CD4-positive, CD25-positive, alpha-beta regulatory T cell (primary cell): ENCODE data around the gene ACTRT2. TPM values are rescaled to one million over a fixed set of nuclear protein-coding genes. Genes with fewer than 3 reads are reported as not detected.

Experiments
- ATAC-seq, 2 donors: fragments of 150-1000 bp; cut with Tn5 transposase; one replicate each; pipeline ENCODE4 v1.10.0; 2021; ENCODE audit warnings: low read depth in 2 of 2, moderate number of reproducible peaks in 2 of 2, moderate library complexity in 1 of 2
- DNase-seq, 3 donors: peaks; one replicate each; pipeline versions ENCODE4 v3.0.0 to v3.0.0-alpha.2; 2012 to 2022; ENCODE audit warnings: mixed read lengths in 1 of 3
- H3K27ac ChIP-seq: one replicate; pipeline ENCODE4 v1.7.0; 2013; ENCODE audit warnings: mild to moderate bottlenecking, low read length; ENCODE audit not compliant: insufficient read depth, poor library complexity, severe bottlenecking
- H3K27me3 ChIP-seq: one replicate; pipeline ENCODE4 v1.7.0; 2013; ENCODE audit warnings: low read length; ENCODE audit not compliant: control insufficient read depth, insufficient read depth
- H3K36me3 ChIP-seq: one replicate; pipeline ENCODE4 v1.7.0; 2013; ENCODE audit warnings: mild to moderate bottlenecking, low read length, moderate library complexity; ENCODE audit not compliant: control insufficient read depth, insufficient read depth
- H3K4me1 ChIP-seq: 2 replicates; pipeline ENCODE4 v1.7.0; 2013; ENCODE audit warnings: mild to moderate bottlenecking, low read length; ENCODE audit not compliant: insufficient read depth, control insufficient read depth, poor library complexity, severe bottlenecking
- H3K4me3 ChIP-seq: one replicate; pipeline ENCODE4 v1.7.0; 2013; ENCODE audit warnings: low read depth, mild to moderate bottlenecking, low read length, moderate library complexity
- H3K9me3 ChIP-seq, 2 experiments: 1 replicate in 1 of 2; 2 replicates in 1 of 2; pipeline ENCODE4 v1.7.0; 2013; ENCODE audit warnings: low read length in 2 of 2, mild to moderate bottlenecking in 1 of 2, moderate library complexity in 1 of 2; ENCODE audit not compliant: control insufficient read depth in 2 of 2
- H3K27ac Mint-ChIP-seq, 3 donors: one replicate each; pipeline ENCODE4 v1.8.0; 2020 to 2022; ENCODE audit warnings: mild to moderate bottlenecking in 3 of 3, mixed read lengths in 3 of 3, moderate library complexity in 2 of 3
- H3K27me3 Mint-ChIP-seq: one replicate; pipeline ENCODE4 v1.8.0; 2022; ENCODE audit warnings: mild to moderate bottlenecking, mixed read lengths
- H3K36me3 Mint-ChIP-seq: one replicate; pipeline ENCODE4 v1.8.0; 2020; ENCODE audit warnings: mixed read lengths
- H3K4me1 Mint-ChIP-seq, 4 donors: one replicate each; pipeline ENCODE4 v1.8.0; 2020 to 2022; ENCODE audit warnings: mixed read lengths in 4 of 4, mild to moderate bottlenecking in 1 of 4
- H3K4me3 Mint-ChIP-seq, 4 donors: one replicate each; pipeline ENCODE4 v1.8.0; 2020 to 2022; ENCODE audit warnings: mild to moderate bottlenecking in 4 of 4, mixed read lengths in 4 of 4, moderate library complexity in 3 of 4
- H3K9me3 Mint-ChIP-seq, 7 donors: one replicate each; pipeline ENCODE4 v1.8.0; 2020 to 2022; ENCODE audit warnings: mixed read lengths in 7 of 7, mild to moderate bottlenecking in 3 of 7, moderate library complexity in 2 of 7
- polyA plus RNA-seq, 4 donors: library from polyadenylated mRNA; unstranded; fragments of 300-500 nt; fragmentation: Illumina TruSeq; gene quantifications; one replicate each; pipeline ENCODE4 v1.2.3, GENCODE V29; 2021
- total RNA-seq: library from RNA; stranded (reverse); gene quantifications from one replicate; pipeline ENCODE4 v1.2.3, GENCODE V29; 2022

ACTRT2 gene
- total and polyA plus RNA-seq, 5 donors from 2014 or later = not detected

GRCh38 chr1:3015744-3016143 is 5.5 kb upstream of the ACTRT2 start:
- ATAC-seq = no peak

GRCh38 chr1:3016641-3017439 is 4.4 kb upstream of the ACTRT2 start:
- Mint-ChIP-seq H3K4me3 (no peak overlapping the region), H3K36me3 (no peaks in the 10 kb centered on the region), H3K4me1 (no peaks in the 10 kb centered on the region), H3K27ac (no peak overlapping the region), H3K9me3 (peaks cover 0 to 1% (median 0%) of the 10 kb centered on the region in 7 donors), H3K27me3 (peaks cover 4% of the 10 kb centered on the region)
- H3K27me3 ChIP-seq = no peaks in the 10 kb centered on the region
- H3K4me1 ChIP-seq = no peaks in the 10 kb centered on the region
- DNase-seq (no peak), ATAC-seq (no peak)
- H3K36me3 ChIP-seq = no peaks in the 10 kb centered on the region
- no peak overlapping the region for H3K27ac ChIP-seq
- no peak overlapping the region for H3K4me3 ChIP-seq
- H3K9me3 ChIP-seq = no peaks in the 10 kb centered on the region

More at GRCh38 chr1:3015744-3016143, 5.5 kb upstream of the ACTRT2 start:
- no peak for DNase-seq
- no peak overlapping the region for H3K4me3 ChIP-seq
- Mint-ChIP-seq H3K4me1 (no peaks in the 10 kb centered on the region), H3K9me3 (peaks cover 0 to 3% (median 0%) of the 10 kb centered on the region in 7 donors), H3K4me3 (no peak overlapping the region), H3K27me3 (peaks cover 4% of the 10 kb centered on the region), H3K36me3 (no peaks in the 10 kb centered on the region), H3K27ac (no peak overlapping the region)
- H3K4me1 ChIP-seq = no peaks in the 10 kb centered on the region
- no peak overlapping the region for H3K27ac ChIP-seq
- H3K27me3 ChIP-seq = no peaks in the 10 kb centered on the region
- H3K36me3 ChIP-seq = no peaks in the 10 kb centered on the region
- no peaks in the 10 kb centered on the region for H3K9me3 ChIP-seq

DNA sequence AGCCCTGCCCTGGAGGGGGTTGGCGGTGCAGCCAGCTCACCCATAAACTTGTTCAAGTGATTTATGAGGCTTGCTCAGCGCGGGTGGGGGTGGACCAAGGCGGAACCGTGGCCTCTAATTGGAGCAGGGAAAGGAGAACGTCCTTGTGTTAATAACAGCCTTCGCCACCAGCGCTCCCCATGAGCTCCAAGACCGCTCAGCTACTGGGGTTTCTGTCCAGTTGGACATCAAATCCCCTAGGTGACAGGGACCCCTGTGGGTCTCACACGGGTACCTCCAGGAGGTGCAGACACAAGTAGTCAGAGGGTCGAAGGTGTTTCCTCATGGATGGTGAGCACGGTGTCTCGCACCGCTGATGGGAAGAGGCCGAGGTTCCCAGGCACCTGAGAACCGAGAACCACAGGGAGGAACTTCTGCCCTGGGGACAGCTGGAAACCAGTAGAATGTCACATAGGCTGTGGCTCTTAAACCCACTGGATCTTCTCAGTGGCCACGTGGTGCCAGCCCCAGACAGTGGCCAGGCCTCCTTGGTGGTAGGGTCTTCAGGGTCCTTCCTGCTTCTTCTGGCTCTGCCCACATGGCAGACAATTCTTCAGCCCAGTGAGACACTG is 3.7 kb upstream of the ACTRT2 start:
- DNase-seq (no peak), ATAC-seq (no peak)
- Mint-ChIP-seq H3K4me1 (no peaks in the 10 kb centered on the region), H3K9me3 (peaks cover 0 to 1% (median 0%) of the 10 kb centered on the region in 7 donors), H3K27me3 (peaks cover 4% of the 10 kb centered on the region), H3K36me3 (no peaks in the 10 kb centered on the region), H3K27ac (no peak overlapping the region), H3K4me3 (no peak overlapping the region)
- H3K27ac ChIP-seq = no peak overlapping the region
- no peaks in the 10 kb centered on the region for H3K27me3 ChIP-seq
- H3K9me3 ChIP-seq = no peaks in the 10 kb centered on the region
- H3K4me1 ChIP-seq = no peaks in the 10 kb centered on the region
- H3K36me3 ChIP-seq = no peaks in the 10 kb centered on the region
- no peak overlapping the region for H3K4me3 ChIP-seq

DNA sequence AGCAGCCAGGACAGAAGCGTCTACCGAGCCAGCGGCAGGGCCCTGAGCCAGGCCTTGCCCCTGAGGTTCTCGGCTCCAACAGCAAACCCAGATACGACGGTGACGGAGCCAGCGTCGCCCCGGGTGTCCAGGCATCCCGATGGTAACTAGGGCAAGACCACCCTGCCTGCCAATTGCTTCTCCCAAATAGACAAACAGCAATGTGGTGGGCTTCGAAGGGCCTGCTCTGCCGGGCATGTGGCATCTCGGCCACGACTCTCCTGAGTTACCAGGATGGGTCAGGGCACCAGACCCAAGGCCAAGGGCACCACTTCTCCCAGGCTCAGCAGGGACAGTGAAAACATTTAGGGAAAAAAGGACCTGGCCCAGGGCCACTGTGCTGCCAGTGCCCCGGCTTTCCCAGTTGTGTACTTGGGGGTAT is 3.2 kb upstream of the ACTRT2 start:
- Histone ChIP-seq H3K27me3 (no peaks in the 10 kb centered on the region), H3K9me3 (no peaks in the 10 kb centered on the region), H3K4me3 (no peak overlapping the region), H3K4me1 (no peaks in the 10 kb centered on the region), H3K36me3 (no peaks in the 10 kb centered on the region), H3K27ac (no peak overlapping the region)
- no peaks in the 10 kb centered on the region for H3K36me3 Mint-ChIP-seq
- peak overlapping the region in 1 of 3 donors; percentile 67 for H3K27ac Mint-ChIP-seq
- peaks cover 0 to 1% (median 0%) of the 10 kb centered on the region in 7 donors for H3K9me3 Mint-ChIP-seq
- ATAC-seq = no peak
- no peak overlapping the region for H3K4me3 Mint-ChIP-seq
- H3K27me3 Mint-ChIP-seq = peaks cover 4% of the 10 kb centered on the region
- DNase-seq = no peak
- no peaks in the 10 kb centered on the region for H3K4me1 Mint-ChIP-seq

- H3K4me3 Mint-ChIP-seq = no peak overlapping the region
- no peaks in the 10 kb centered on the region for H3K27me3 Mint-ChIP-seq
- H3K27ac Mint-ChIP-seq = no peak overlapping the region
- no peaks in the 10 kb centered on the region for H3K36me3 Mint-ChIP-seq
- no peaks in the 10 kb centered on the region for H3K9me3 ChIP-seq
- no peak overlapping the region for H3K27ac ChIP-seq
- no peaks in the 10 kb centered on the region for H3K27me3 ChIP-seq
- no peak overlapping the region for H3K4me3 ChIP-seq
- no peaks in the 10 kb centered on the region for H3K36me3 ChIP-seq
- H3K4me1 ChIP-seq = no peaks in the 10 kb centered on the region
- no peaks in the 10 kb centered on the region for H3K4me1 Mint-ChIP-seq
- no peak for ATAC-seq
- H3K9me3 Mint-ChIP-seq = no peaks in the 10 kb centered on the region
- DNase-seq = no peak
Observed at GRCh38 chr1:3018576-3018975, 2.7 kb upstream of the ACTRT2 start.

DNA sequence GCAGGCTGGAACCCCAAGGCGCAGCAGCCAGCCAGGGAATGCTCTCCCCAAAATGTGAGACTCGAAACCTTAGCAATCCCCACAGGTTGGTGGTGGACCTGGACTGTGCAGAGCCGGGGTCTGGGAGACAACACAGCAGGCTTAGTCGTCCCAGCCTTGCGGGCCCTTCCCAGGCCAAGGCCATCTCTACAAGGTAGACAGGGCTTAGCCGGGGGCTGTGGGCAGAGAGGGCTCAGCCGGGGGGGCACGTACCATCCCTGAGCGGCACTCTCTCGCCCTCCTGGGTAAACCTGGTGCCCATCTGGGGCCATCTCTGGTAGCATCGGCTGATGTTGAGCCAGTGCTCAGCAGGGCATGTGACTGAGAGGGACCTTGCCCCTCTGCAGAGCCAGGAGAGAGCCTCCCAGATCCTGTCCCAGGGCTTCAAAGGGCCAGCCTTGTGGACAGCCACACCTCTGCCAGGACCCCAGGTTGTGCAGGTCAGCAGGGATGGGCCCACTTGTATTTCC is 2.2 kb upstream of the ACTRT2 start:
- H3K27ac ChIP-seq = no peak overlapping the region
- Mint-ChIP-seq H3K27ac (no peak overlapping the region), H3K9me3 (no peaks in the 10 kb centered on the region), H3K4me3 (no peak overlapping the region), H3K36me3 (no peaks in the 10 kb centered on the region), H3K4me1 (no peaks in the 10 kb centered on the region), H3K27me3 (no peaks in the 10 kb centered on the region)
- H3K4me3 ChIP-seq = no peak overlapping the region
- no peaks in the 10 kb centered on the region for H3K9me3 ChIP-seq
- DNase-seq (no peak), ATAC-seq (no peak)
- H3K36me3 ChIP-seq = no peaks in the 10 kb centered on the region
- no peaks in the 10 kb centered on the region for H3K27me3 ChIP-seq
- no peaks in the 10 kb centered on the region for H3K4me1 ChIP-seq

DNA sequence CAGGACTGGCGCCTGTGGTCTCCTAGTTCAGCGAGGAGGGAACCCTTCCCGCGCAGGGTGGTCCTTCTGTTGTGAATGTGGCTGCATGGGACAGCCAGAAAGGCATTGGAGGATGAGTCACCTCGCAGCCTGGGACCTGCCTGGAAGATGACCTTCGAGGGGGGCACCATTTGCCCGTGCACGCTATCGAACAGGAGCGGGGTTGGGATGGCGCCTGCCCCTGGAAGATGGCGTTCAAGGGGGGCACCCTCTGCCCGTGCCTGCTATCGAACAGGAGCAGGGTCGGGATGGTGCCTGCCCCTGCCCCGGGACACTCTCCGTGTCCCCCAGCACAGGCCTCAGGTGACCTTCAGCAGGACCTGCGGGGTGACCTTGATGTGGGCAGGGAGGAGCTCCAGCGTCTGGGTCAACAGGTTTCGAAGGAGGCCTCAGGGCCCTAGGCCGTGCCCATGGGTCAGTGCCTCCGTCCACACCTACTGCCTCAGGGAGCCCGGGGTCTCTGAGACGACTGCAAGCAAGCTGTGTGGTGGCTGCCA is 1.7 kb upstream of the ACTRT2 start:
- Mint-ChIP-seq H3K4me1 (no peaks in the 10 kb centered on the region), H3K9me3 (no peaks in the 10 kb centered on the region), H3K4me3 (no peak overlapping the region), H3K36me3 (no peaks in the 10 kb centered on the region), H3K27ac (no peak overlapping the region), H3K27me3 (no peaks in the 10 kb centered on the region)
- Histone ChIP-seq H3K4me1 (no peaks in the 10 kb centered on the region), H3K27ac (no peak overlapping the region), H3K27me3 (no peaks in the 10 kb centered on the region), H3K9me3 (no peaks in the 10 kb centered on the region), H3K36me3 (no peaks in the 10 kb centered on the region), H3K4me3 (no peak overlapping the region)
- ATAC-seq = no peak
- no peak for DNase-seq
